NCI-H345 treated with DMSO at 0.1 percent for 48 hours (cell line): ENCODE measurements around the gene R3HCC1L.

ENCODE experiments used
- DNase-seq: peaks from one replicate; lab custom pipeline; 2025; ENCODE audit not compliant: unreplicated experiment; lab: John Stamatoyannopoulos, UW

The R3HCC1L gene

GRCh38 chr10:98272245-98272644, 137.8 kb downstream of the R3HCC1L start:
- no peak for DNase-seq

DNA sequence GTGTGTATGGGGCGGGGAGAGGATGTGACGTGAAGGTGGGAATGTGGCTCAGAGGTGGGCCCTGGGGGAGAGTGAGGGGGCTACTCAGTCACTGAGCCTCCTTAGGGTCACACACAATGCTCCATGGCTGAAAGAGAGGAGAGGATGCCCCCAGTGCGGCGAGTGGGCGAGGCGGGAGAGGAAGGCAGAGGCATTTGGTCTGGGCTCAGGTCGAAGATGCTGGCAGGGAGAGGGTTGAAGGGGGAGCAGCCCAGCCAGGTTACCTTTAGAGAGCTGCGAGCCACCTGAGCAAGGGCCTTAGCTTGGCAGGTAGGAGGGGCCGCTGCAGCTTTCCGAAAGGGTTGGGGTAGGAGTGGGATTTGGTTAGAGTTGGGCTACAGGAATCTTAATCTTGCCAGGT, 138.2 kb downstream of the R3HCC1L start:
- DNase-seq: no peak

DNA sequence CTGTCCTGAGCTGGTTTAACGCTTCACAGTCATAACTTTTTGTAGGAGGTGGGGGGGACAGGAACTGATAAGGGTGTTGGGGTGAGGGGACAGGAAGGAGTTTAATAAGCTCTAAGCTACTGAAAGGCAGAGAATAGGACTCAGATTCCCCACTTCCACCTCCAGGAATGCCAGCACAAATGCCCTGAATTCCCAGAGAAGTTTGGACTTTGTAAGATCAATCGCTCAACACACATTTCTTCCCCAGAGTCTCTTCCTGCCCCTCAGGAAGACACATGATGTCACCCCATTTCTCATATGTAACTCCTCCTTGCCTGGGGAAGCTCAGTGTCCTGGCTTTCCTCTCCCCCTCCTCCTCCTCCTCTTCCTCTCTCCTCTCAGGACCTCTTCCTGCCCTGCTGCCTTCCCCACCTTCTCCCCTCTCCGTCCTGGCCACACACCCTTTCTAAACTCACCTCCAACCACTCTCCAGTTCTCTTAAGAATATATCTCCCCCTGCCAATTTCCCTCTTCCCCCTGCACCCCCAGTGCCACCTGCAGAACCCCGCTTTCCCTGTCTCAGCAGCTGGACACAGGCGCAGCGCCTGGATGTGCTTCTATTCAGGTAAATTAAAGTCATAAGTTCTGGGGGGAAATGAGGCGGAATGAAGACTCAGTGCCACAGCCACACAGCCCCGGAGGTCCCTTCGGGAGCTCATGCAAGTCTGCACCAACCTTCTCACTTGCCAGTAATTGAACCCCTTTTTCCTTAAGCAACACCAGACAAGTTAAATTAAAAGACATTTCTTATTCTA, 138.8 kb downstream of the R3HCC1L start:
- no peak for DNase-seq

- no peak for DNase-seq
Observed at GRCh38 chr10:98274562-98274961, 140.1 kb downstream of the R3HCC1L start.

- DNase-seq: no peak
Observed at GRCh38 chr10:98276311-98276710, 141.9 kb downstream of the R3HCC1L start.

GRCh38 chr10:98285416-98285815, 151.0 kb downstream of the R3HCC1L start:
- DNase-seq: no peak

DNA sequence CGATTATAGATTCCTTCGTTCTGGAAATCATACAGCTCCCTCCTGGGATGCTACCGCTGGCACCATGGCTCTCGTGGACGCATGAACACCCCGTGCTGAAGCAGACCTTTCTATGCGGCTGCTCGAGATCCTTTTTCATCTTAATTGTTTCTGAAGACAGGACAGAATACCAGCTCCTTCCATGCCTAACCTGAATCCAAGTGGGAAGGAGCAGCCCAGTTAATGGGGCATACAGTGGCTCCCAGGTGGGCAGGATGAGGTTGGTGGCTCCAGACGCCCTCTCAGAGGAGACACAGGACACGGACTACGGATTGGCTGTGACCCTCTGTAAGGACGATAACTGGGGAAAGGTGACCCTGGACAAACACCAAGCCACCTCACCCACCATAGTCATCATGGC, 152.0 kb downstream of the R3HCC1L start:
- no peak for DNase-seq

- DNase-seq: no peak
Observed at GRCh38 chr10:98287321-98287720, 152.9 kb downstream of the R3HCC1L start.

DNA sequence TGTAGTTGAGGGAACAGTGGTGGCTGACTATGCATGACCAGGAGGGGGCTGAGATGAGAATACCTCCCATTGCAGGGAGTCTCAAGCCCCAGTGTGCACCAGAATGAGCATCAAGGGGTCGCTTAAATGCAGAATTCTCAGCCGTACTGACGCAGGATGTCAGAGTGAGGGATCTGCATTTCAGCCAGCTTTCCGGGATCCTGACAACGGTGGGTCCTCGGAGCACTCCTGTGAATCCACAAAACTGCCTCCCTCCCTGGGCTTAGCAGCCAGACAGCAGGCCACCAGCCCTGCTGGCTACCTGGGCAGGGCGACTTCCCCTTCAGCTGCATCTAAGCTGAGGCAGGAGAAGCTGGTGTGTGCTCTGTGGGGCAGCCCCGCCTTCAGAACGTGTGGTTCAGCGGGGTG, 155.3 kb downstream of the R3HCC1L start:
- DNase-seq: no peak

DNA sequence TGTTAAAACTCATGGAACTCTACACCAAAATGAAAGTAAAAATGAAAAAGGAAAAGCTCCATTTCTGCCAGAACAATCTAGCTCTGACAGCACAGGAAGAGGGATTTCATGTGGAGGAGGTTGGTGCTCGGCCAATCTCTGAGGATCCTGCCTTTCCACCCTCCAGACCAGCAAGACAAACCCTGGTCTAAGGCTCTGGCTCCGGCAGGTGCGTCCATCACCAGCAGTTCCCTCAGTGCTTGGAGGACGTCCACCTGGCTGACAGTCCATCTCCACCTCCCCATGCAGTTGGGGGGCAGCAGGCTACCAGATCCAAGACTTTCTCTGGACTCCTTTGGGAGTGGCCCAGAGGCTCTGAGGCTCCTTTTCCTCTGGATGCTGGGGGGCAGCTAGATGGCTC, 158.5 kb downstream of the R3HCC1L start:
- DNase-seq: no peak

DNA sequence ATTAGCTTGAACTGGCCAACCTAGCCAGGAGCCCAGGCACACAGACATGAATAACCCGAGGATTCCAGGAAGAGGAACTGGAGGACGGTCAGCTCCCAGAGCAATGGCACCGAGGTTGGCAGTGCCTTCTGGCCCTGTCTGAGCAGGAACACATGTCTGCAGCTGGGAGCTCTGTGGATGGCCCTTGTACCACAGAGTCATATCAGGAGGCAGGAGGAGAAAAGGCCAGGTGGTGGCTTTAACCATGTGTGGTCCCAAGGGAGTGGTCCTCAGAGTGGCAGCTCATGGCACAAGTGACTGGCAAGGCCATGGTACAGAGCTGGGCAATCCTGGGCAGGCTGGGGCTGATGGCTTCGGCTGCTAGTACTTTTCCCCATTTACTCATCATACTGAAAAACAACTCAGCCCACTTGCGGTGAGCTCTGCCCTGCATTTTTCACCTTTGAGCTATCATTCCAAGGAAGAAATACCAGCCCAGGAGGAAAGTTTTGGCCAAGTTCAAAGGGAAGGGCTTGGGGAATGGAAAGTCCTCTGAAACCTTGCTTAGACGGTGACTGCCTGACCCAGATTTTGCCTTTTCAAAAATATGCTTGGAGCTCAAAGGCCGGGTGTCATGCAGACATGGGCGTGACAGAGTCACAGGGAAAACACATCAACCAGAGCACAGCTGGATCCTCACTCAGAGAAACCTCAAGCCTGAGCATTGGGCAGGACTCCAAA, 159.3 kb downstream of the R3HCC1L start:
- peak; percentile 5 for DNase-seq

GRCh38 chr10:98294270-98294627, 159.8 kb downstream of the R3HCC1L start:
- DNase-seq: no peak
